Measurements from ENCODE around the gene ZMPSTE24. TPM values are rescaled to one million over a fixed set of nuclear protein-coding genes. Genes with fewer than 3 reads are reported as not detected.

The ZMPSTE24 gene
- polyA plus RNA-seq, 1 donor (not counting 4 experiments of a cell fraction or from before 2014, with no cell fraction given), result 73.4 TPM

DNA sequence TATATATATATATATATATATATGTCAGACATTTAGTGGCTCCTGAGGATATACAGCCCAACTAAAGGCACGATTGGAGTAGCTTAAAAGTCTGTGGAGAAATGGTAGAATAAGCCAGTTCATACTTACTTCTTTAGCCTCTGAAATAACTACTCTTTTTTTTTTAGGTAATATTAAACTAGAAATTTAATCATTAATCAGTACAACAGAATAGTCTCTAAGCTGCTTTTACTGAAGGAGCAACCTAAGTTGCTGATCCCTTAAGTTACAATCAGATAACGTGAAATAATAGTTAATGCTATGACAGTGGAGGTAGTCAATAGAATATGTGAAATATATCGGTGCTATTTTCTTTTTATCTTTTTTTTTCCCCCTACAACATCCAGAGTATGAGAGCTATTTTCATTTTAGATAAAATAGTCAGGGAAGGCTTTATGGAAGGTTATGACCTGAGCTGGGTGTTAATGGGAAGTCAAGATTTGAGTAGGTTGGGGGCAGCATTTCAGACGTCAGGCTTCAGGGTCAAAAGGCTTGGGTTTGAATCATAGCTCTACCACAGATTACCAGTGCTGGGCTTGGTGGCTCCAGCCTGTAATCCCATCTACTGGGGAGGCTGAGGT is 15.6 kb downstream of the ZMPSTE24 start:
- Histone ChIP-seq H2AFZ (ENCODE audit: control insufficient read depth, low read length) (no peak overlapping the region), H3K4me3 (ENCODE audit: control insufficient read depth in 2 of 3, extremely low read depth in 1 of 3, insufficient read depth in 2 of 3, low read depth in 1 of 3, low read length in 3 of 3) (no peak overlapping the region), H3K9me3 (ENCODE audit: control insufficient read depth, low read depth, low read length) (no peaks in the 10 kb centered on the region), H3K79me2 (ENCODE audit: control insufficient read depth, insufficient read depth, low read length) (peaks cover 9% of the 10 kb centered on the region), H3K9ac (ENCODE audit: control insufficient read depth, extremely low read depth, insufficient read depth, low read length) (no peak overlapping the region), H3K4me2 (ENCODE audit: control insufficient read depth, extremely low read depth, insufficient read depth, low read depth, low read length) (no peak overlapping the region), H3K9me1 (ENCODE audit: control insufficient read depth, extremely low read depth, insufficient read depth, low read length) (no peaks in the 10 kb centered on the region), H3K36me3 (ENCODE audit: control insufficient read depth in 2 of 2, extremely low read depth in 1 of 2, insufficient read depth in 2 of 2, low read length in 2 of 2) (peaks cover 12 to 23% of the 10 kb centered on the region in 2 experiments), H3K4me1 (ENCODE audit: control insufficient read depth, extremely low read depth, insufficient read depth, low read length) (peaks cover 8% of the 10 kb centered on the region), H3K27ac (ENCODE audit: control insufficient read depth, insufficient read depth, low read length) (no peak overlapping the region), H4K20me1 (ENCODE audit: control insufficient read depth, extremely low read depth, insufficient read depth, low read length) (no peaks in the 10 kb centered on the region), H3K27me3 (ENCODE audit: control insufficient read depth, extremely low read depth, insufficient read depth, low read length) (no peaks in the 10 kb centered on the region)
- no peak for DNase-seq (ENCODE audit: low read depth, low spot score)
- no peak for TF ChIP-seq EZH2 (IDR thresholded peaks at IDR 0.05; ENCODE audit: low read length)
- TF ChIP-seq CTCF (optimal IDR thresholded peaks at IDR 0.05 in 1 of 3, IDR thresholded peaks at IDR 0.05 in 1 of 3, conservative IDR thresholded peaks at IDR 0.05 in 1 of 3; ENCODE audit: extremely low read depth in 1 of 3, insufficient read depth in 2 of 3, low read length in 3 of 3), result no peak
- FAIRE-seq, result no peak
- dilution Hi-C loops (cut with MboI; ENCODE audit: extremely low pct_ligation_motif_present, low sequenced_read_pairs), result no loop called here

DNA sequence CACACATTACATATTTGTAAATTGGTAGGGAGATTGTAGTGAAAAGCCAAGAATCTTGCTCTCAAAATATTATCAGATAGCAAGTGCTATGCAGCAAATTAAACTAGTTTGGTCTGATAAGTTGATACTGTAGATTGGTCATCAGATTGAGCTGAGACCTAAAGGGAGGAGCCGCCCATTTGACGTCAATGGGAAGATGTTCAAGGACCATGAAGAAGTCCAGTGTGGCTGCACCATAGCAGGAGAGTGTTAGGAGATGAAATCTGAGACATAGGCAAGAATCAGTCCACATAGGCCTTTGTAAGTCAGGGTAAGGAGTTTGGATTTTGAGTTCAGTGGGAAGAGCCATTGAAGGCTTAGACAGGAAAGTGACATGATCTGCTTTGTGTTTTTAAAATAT is 16.3 kb downstream of the ZMPSTE24 start:
- no peak overlapping the region for H3K4me2 ChIP-seq (ENCODE audit: control insufficient read depth, extremely low read depth, insufficient read depth, low read depth, low read length)
- H3K9me3 ChIP-seq (ENCODE audit: control insufficient read depth, low read depth, low read length), result no peaks in the 10 kb centered on the region
- no peak overlapping the region for H2AFZ ChIP-seq (ENCODE audit: control insufficient read depth, low read length)
- peaks cover 12 to 23% of the 10 kb centered on the region in 2 experiments for H3K36me3 ChIP-seq (ENCODE audit: control insufficient read depth in 2 of 2, extremely low read depth in 1 of 2, insufficient read depth in 2 of 2, low read length in 2 of 2)
- dilution Hi-C loops (cut with MboI; ENCODE audit: extremely low pct_ligation_motif_present, low sequenced_read_pairs), result no loop called here
- peaks cover 9% of the 10 kb centered on the region for H3K79me2 ChIP-seq (ENCODE audit: control insufficient read depth, insufficient read depth, low read length)
- H3K4me3 ChIP-seq (ENCODE audit: control insufficient read depth in 2 of 3, extremely low read depth in 1 of 3, insufficient read depth in 2 of 3, low read depth in 1 of 3, low read length in 3 of 3), result no peak overlapping the region
- FAIRE-seq (no peak), DNase-seq (ENCODE audit: low read depth, low spot score) (no peak)
- no peak for TF ChIP-seq EZH2 (IDR thresholded peaks at IDR 0.05; ENCODE audit: low read length)
- TF ChIP-seq CTCF (optimal IDR thresholded peaks at IDR 0.05 in 1 of 3, IDR thresholded peaks at IDR 0.05 in 1 of 3, conservative IDR thresholded peaks at IDR 0.05 in 1 of 3; ENCODE audit: extremely low read depth in 1 of 3, insufficient read depth in 2 of 3, low read length in 3 of 3), result no peak
- no peak overlapping the region for H3K9ac ChIP-seq (ENCODE audit: control insufficient read depth, extremely low read depth, insufficient read depth, low read length)
- H4K20me1 ChIP-seq (ENCODE audit: control insufficient read depth, extremely low read depth, insufficient read depth, low read length), result no peaks in the 10 kb centered on the region
- H3K4me1 ChIP-seq (ENCODE audit: control insufficient read depth, extremely low read depth, insufficient read depth, low read length), result peaks cover 8% of the 10 kb centered on the region
- H3K27me3 ChIP-seq (ENCODE audit: control insufficient read depth, extremely low read depth, insufficient read depth, low read length), result no peaks in the 10 kb centered on the region
- H3K9me1 ChIP-seq (ENCODE audit: control insufficient read depth, extremely low read depth, insufficient read depth, low read length), result no peaks in the 10 kb centered on the region
- H3K27ac ChIP-seq (ENCODE audit: control insufficient read depth, insufficient read depth, low read length), result no peak overlapping the region
